ENCODE measurements around the gene AZIN2. TPM values are rescaled to one million over a fixed set of nuclear protein-coding genes. Genes with fewer than 3 reads are reported as not detected.
A peak's percentile ranks its signal among the peaks of the same experiment; 100 is the strongest.

Gene AZIN2
- total and polyA plus RNA-seq, 2 of the 8 experiments (the other 6 are each of a cell fraction or from before 2014, with no cell fraction given) = 0.22 to 0.91 TPM

GRCh38 chr1:33127001-33127823 is 46.3 kb downstream of the AZIN2 start (continued):
- peak; percentile 23; the same call in 1 of the 2 replicates for TF ChIP-seq MAFK (IDR thresholded peaks at IDR 0.05; ENCODE audit: low read depth, low read length)
- peak; percentile 40 for TF ChIP-seq TAF7 (optimal IDR thresholded peaks at IDR 0.05; ENCODE audit: borderline replicate concordance, low read depth, low read length)
- TF ChIP-seq POU5F1 (IDR thresholded peaks at IDR 0.05; ENCODE audit: low read depth, low read length) = no peak
- TF ChIP-seq, protein P1, sequence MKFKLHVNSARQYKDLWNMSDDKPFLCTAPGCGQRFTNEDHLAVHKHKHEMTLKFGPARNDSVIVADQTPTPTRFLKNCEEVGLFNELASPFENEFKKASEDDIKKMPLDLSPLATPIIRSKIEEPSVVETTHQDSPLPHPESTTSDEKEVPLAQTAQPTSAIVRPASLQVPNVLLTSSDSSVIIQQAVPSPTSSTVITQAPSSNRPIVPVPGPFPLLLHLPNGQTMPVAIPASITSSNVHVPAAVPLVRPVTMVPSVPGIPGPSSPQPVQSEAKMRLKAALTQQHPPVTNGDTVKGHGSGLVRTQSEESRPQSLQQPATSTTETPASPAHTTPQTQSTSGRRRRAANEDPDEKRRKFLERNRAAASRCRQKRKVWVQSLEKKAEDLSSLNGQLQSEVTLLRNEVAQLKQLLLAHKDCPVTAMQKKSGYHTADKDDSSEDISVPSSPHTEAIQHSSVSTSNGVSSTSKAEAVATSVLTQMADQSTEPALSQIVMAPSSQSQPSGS (IDR thresholded peaks at IDR 0.05; ENCODE audit: low read length) = no peak; the same call in 1 of the 2 replicates
- TF ChIP-seq POLR2A (IDR thresholded peaks at IDR 0.05; ENCODE audit: control extremely low read depth in 1 of 2, low read depth in 2 of 2, low read length in 2 of 2) = peak; percentile 71 to 88
- peak; percentile 82 for TF ChIP-seq SP2 (IDR thresholded peaks at IDR 0.05; ENCODE audit: low read length)
- no peak for TF ChIP-seq EZH2 (IDR thresholded peaks at IDR 0.05; ENCODE audit: low read depth, low read length, severe bottlenecking)
- TF ChIP-seq JUND (IDR thresholded peaks at IDR 0.05; ENCODE audit: low read length) = peak; percentile 54; the same call in 1 of the 2 replicates
- TF ChIP-seq CEBPB (IDR thresholded peaks at IDR 0.05; ENCODE audit: low read depth, low read length) = peak; percentile 35; the same call in 1 of the 2 replicates
- TF ChIP-seq NANOG (IDR thresholded peaks at IDR 0.05; ENCODE audit: insufficient read depth, low read depth, low read length, poor library complexity, severe bottlenecking) = peak; percentile 30
- TF ChIP-seq EGR1 (IDR thresholded peaks at IDR 0.05; ENCODE audit: borderline replicate concordance, low read depth, low read length) = peak; percentile 66; the same call in 1 of the 2 replicates
- TF ChIP-seq EP300 (IDR thresholded peaks at IDR 0.05; ENCODE audit: borderline replicate concordance in 1 of 2, low read depth in 2 of 2, low read length in 2 of 2) = 0 out of 3 replicates have a peak, but pooled peaks of 1 of the 2 experiments have one; percentile 37
- peak; percentile 84 for TF ChIP-seq POLR2AphosphoS5 (IDR thresholded peaks at IDR 0.05; ENCODE audit: low read depth, low read length)
- TF ChIP-seq RAD21 (IDR thresholded peaks at IDR 0.05 in 1 of 2, conservative IDR thresholded peaks at IDR 0.05 in 1 of 2; ENCODE audit: low read depth in 2 of 2, low read length in 2 of 2) = peak in 1 of 2 experiments; percentile 34; a peak in 3 of 4 replicates
- TF ChIP-seq KDM1A (IDR thresholded peaks at IDR 0.05; ENCODE audit: borderline replicate concordance, low read length) = peak; percentile 93
- TF ChIP-seq YY1 (IDR thresholded peaks at IDR 0.05; ENCODE audit: low read depth, low read length) = peak; percentile 70; the same call in 1 of the 2 replicates
- no peak for TF ChIP-seq SAP30 (IDR thresholded peaks at IDR 0.05; ENCODE audit: insufficient read depth, insufficient replicate concordance, low read length)
- TF ChIP-seq CHD2 (IDR thresholded peaks at IDR 0.05; ENCODE audit: low read length) = peak; percentile 69
- TF ChIP-seq PHF8 (conservative IDR thresholded peaks at IDR 0.05; ENCODE audit: low read depth, low read length) = peak; percentile 71
- TF ChIP-seq E2F6 (IDR thresholded peaks at IDR 0.05) = peak; percentile 67

Data from H1 (cell line).